ENCODE data around the gene SLC22A12.

- TF ChIP-seq, protein P1, sequence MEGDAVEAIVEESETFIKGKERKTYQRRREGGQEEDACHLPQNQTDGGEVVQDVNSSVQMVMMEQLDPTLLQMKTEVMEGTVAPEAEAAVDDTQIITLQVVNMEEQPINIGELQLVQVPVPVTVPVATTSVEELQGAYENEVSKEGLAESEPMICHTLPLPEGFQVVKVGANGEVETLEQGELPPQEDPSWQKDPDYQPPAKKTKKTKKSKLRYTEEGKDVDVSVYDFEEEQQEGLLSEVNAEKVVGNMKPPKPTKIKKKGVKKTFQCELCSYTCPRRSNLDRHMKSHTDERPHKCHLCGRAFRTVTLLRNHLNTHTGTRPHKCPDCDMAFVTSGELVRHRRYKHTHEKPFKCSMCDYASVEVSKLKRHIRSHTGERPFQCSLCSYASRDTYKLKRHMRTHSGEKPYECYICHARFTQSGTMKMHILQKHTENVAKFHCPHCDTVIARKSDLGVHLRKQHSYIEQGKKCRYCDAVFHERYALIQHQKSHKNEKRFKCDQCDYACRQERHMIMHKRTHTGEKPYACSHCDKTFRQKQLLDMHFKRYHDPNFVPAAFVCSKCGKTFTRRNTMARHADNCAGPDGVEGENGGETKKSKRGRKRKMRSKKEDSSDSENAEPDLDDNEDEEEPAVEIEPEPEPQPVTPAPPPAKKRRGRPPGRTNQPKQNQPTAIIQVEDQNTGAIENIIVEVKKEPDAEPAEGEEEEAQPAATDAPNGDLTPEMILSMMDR (IDR thresholded peaks at IDR 0.05), result no peak
- TF ChIP-seq POLR2A (IDR thresholded peaks at IDR 0.05), result no peak
Measured at GRCh38 chr11:64608636-64609035, 17.6 kb downstream of the SLC22A12 start.

Measured in right lobe of liver (tissue), 4 donors.